ENCODE data around the gene INSIG1.

Gene INSIG1

GRCh38 chr7:155285423-155285822 is 12.3 kb upstream of the INSIG1 start:
- DNase-seq (ENCODE audit: low read depth): no peak

DNA sequence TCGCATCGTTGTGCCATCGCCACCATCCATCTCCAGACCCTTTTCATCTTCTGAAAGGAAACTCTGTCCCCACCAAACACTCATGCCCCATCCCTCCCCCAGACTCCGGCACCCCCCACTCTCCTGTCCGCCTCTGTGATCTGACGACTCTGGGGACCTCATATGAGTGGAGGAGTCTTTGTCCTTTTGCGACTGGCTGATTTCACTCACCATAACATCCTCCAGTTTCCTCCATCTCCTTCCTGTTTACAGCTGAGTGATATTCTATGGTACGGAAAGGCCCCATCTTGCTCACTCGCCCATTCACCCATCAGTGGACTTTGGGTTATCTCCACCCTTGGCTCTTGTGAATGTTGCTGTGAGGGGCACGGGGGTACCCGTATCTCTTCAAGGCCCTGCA is 11.8 kb upstream of the INSIG1 start:
- DNase-seq (ENCODE audit: low read depth): no peak

- no peak for DNase-seq (ENCODE audit: low read depth)
These were observed 11.0 kb upstream of the INSIG1 start for GRCh38 chr7:155286686-155287085.

DNA sequence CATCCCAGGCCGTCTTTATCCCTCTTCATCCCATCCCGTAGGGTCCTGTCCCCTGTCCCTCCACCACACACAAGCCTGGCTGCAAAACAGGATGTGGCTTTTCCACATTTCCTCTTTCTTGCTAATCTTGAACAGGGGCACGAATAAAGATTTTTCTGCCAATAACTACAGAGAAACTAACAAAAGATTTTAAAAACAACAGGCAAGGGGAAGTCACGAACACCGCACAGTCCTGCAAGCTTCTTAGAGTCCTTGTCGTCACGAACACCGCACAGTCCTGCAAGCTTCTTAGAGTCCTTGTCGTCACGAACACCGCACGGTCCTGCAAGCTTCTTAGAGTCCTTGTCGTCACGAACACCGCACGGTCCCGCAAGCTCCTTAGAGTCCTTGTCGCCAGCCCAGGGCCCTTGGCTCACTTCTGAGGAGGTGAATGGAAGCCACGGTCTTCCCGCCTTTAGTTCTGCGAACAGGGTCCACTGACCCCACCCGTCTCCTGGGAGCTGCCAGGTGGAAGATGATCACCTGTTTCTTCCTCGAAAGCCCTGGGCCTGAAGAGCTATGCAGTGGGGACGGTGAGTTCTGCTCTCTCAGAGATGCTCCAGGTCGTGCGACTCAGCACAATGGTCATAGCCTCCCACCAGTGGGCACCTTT is 10.3 kb upstream of the INSIG1 start:
- no peak for DNase-seq (ENCODE audit: low read depth)

GRCh38 chr7:155288055-155288454 is 9.6 kb upstream of the INSIG1 start:
- DNase-seq (ENCODE audit: low read depth): no peak

- DNase-seq (ENCODE audit: low read depth): no peak
These were observed 8.6 kb upstream of the INSIG1 start for GRCh38 chr7:155289107-155289506.

GRCh38 chr7:155289949-155290501 is 7.7 kb upstream of the INSIG1 start:
- DNase-seq (ENCODE audit: low read depth): no peak

GRCh38 chr7:155291045-155291530 is 6.6 kb upstream of the INSIG1 start:
- peak; percentile 9 for DNase-seq (ENCODE audit: low read depth)

DNA sequence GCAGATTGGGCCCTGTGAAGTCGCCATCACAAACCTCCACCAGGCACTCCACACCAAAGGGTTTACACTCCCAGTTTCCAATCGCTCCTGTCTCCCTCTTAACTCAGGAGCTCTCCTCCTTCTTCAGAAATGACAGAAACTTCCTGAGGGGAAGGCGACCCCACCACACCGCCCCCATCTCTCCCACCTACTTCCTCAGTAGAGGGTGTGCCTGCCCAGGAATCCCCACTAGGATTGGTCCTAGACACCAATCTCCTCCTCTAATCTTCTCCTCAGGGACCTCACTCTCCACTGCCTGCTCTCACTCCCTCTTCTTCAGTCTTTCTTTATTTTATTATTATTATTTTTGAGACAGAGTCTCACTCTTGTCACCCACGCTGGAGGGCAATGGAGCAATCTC is 5.9 kb upstream of the INSIG1 start:
- no peak for DNase-seq (ENCODE audit: low read depth)

DNA sequence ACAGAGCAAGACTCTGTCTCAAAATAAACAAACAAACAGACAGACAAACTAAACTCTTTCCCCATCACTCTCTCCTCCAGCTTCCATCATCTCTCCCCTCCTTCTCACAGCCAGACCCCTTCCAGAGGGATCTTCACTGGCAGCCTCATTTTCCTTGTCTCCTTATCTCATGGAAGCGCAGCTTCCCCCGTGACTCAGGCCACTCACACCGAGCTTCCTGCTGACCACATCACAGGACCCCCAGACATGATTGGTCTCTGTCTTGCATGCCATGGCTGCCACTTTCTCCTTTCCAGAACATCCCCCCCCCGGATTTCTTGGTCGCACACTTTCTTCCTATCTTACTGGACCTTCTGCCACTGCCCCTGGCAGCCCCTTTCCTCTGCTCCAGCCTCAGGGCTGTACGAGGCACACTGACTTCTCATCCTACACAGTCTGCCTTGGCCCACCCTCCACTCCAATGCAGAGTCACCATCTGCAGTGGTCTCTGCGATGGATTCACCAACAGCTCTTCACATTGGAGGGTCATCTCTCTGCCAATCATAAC is 4.9 kb upstream of the INSIG1 start:
- no peak for DNase-seq (ENCODE audit: low read depth)

DNA sequence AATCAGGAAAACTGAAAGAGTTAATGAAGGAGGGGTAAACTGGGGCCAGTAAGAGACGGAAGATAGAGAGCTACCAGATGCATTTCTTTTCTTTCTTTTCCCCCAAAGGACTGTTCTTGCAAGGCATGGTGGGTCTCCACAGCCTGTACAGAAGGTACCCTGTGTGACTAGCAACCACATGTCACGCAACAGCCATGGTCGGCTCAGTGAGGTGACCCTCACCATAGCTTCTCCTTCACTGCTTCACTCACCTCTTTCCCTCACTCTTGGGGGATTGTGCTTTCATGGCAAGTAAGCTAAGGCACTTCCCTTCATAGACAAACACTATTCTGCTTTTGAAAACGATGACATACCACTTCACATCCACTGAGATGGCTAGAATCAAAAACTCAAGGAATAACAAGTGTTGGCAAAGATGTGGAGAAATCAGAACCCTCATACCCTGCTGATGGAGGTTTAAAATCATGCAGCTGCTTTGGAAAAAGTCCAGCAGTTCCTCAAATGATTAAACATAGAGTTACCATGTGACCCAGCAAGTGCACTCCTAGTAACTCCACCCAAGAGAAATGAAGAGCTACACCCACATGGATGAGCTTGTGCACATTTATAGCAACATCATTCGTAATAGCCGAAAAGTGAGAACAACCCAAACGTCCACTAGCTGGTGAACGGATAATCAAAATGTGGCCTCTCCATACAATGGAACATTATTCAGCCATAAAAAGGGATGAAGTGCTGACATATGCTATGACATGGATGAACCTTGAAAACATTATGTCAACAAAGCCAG is 3.8 kb upstream of the INSIG1 start:
- no peak for DNase-seq (ENCODE audit: low read depth)

DNA sequence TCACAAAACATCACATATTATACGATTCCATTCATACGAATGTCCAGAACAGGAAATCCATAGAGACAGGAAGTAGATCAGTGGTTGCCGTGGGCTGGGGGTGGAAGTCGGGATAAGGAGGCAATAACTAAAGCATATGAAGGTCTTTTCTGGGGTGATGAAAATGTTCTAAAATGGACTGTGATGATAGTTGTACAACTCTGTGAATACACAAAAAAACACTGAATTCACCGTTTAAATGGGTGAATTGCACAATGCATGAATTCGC is 3.2 kb upstream of the INSIG1 start:
- DNase-seq (ENCODE audit: low read depth): no peak

DNA sequence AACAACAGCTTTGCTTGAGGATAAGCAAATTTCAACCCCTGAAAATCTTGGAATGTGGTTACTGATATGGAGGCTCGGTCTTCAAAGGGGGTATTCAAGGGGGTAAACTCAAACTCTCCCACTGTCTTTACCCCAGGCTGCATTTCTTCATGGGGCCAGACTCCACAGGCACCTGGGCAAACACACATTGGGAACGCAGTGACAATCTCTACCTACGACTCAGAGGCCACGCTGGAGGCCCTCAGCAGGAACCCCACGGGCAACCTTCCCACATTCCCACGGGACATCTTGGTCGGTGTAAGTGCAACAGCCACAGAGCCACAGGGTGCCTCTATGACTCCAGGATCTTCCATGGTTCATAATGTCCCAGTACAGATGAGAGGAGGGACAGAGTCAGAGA is 2.2 kb upstream of the INSIG1 start:
- no peak for DNase-seq (ENCODE audit: low read depth)

DNA sequence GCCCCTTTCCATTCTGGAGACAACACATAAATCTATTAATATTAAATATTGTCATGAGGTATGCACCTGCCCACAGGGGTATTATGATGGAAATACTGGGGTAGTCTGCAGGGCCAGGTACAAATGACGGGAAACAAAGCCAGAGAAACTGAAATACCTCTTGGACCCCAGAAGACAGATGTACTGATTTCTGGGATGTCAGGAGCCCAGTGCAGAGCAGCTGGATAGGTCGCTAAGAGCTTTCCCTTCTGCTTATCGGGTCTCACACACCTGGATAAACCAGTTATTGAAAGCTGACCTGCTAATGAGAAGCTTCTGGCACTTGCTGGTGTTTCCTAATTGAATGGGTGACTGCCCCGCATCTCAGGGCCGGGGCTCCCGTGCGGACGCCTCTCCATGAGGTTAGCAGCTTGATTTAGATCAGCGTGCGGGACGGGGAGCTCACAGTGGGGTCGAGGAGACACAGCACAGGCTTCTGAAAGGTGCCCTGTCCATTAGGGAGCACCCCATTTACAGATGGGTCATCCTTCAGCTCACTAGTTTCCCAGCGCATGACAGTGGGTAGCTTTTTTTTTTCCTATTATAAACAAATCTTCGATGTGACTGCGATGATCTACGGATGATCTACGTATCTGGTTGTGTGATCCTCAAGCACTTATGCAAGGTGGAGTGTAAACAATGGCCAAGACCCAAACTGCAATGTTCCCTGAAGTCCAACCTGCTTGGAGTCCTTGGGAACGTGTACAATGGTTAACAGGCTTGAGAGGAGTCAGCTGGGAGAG is 1.5 kb upstream of the INSIG1 start:
- no peak for DNase-seq (ENCODE audit: low read depth)

DNA sequence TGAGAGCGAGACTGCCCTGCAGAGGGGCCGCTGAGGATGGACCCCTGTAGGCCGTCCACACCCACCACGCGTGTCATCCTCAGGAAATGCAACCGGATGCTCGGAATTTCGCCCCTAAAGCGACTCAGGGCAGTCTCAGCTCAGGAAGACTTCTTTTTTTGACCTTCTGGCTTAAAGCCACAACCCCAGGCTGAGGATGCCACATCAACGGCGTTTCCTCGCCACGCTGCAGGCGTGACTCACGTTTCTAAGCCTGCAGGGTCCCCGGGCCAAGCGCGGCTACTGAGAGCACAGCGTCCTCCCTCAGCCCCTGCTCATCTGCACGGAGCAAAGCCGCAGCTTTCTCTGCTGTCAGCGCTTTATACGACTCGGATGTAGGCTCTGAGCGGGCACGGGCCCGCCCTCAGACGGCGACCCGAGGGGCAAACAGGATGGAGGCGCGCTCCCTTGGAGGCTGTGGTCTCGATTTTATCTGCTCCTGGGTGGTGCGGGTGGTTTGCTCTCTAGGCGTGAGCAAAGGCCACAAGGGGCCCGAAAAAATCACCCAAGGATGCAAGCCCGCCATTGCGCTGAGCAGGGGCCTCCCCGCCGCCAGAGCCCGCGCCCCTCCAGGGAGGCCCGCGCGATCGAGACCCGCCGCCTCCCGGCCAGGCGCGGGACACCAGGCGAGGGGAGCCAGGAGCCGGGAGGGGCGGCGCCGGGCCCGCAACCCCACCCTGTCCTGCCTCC is 726 bp upstream of the INSIG1 start:
- DNase-seq (ENCODE audit: low read depth): peak; percentile 78

DNA sequence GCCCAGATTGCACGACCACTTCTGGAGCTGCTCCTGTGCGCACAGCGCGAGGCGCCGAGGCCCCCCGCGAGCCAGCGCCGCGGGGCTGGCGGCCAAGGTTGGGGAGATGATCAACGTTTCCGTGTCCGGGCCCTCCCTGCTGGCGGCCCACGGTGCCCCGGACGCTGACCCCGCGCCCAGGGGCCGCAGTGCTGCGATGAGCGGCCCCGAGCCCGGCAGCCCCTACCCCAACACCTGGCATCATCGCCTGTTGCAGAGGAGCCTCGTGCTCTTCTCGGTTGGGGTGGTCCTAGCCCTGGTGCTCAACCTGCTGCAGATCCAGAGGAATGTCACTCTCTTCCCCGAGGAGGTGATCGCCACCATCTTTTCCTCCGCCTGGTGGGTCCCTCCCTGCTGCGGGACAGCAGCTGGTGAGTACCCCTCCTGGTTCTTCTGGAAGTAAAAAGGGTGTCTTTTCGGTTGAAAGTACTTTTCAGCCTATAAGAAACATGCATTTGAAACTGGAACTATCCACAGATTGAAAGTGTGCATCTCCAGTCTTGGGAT is 683 bp downstream of the INSIG1 start:
- DNase-seq (ENCODE audit: low read depth): no peak

GRCh38 chr7:155298834-155299534 is 1.3 kb downstream of the INSIG1 start:
- peak; percentile 91 for DNase-seq (ENCODE audit: low read depth)

- DNase-seq (ENCODE audit: low read depth): no peak
These were observed 2.0 kb downstream of the INSIG1 start for GRCh38 chr7:155299535-155300202.

- no peak for DNase-seq (ENCODE audit: low read depth)
These were observed 3.2 kb downstream of the INSIG1 start for GRCh38 chr7:155300641-155301452.

All from stimulated activated CD8-positive, alpha-beta memory T cell treated with anti-CD3 and anti-CD28 coated beads, Interleukin-4, amount 100 ng/mL, for 24 hours (primary cell).